HepG2 (cell line): Measurements from ENCODE around the gene TMEM86B. TPM values are rescaled to one million over a fixed set of nuclear protein-coding genes. Genes with fewer than 3 reads are reported as not detected.

Experiments
- CCDC6 ChIP-seq: sonication (generic); formaldehyde crosslinking; IDR thresholded peaks from 2 replicates; pipeline ENCODE4 v1.8.1; 2022; ENCODE audit warnings: mild to moderate bottlenecking, missing genetic modification reagents, moderate library complexity
- CHD2 ChIP-seq: IDR thresholded peaks from 2 replicates; pipeline ENCODE4 v1.6.1; 2011; ENCODE audit warnings: low read depth, low read length, improper control_type of control experiment
- CHD4 ChIP-seq: fragments of 200-600 bp; sonication (generic); IDR thresholded peaks from 2 replicates; pipeline ENCODE4 v1.7.0; 2017; ENCODE audit warnings: mild to moderate bottlenecking, low read length, borderline replicate concordance
- FOSL2 ChIP-seq: sonication (generic); formaldehyde crosslinking; IDR thresholded peaks from 2 replicates; pipeline ENCODE4 v1.4.0; 2020; ENCODE audit warnings: missing genetic modification reagents
- IKZF1 ChIP-seq: fragments of 450-650 bp; IDR thresholded peaks from 2 replicates; pipeline ENCODE4 v1.7.1; 2016
- KDM5B ChIP-seq: sonication (generic); formaldehyde crosslinking; IDR thresholded peaks from 2 replicates; pipeline ENCODE4 v1.4.0; 2020; ENCODE audit warnings: missing genetic modification reagents, mild to moderate bottlenecking, borderline replicate concordance
- PHF20 ChIP-seq: sonication (generic); formaldehyde crosslinking; IDR thresholded peaks from 2 replicates; pipeline ENCODE4 v1.5.0; 2020; ENCODE audit warnings: mild to moderate bottlenecking, missing genetic modification reagents
- PLRG1 ChIP-seq: fragments of 450-650 bp; conservative IDR thresholded peaks from 2 replicates; pipeline ENCODE4 v1.6.1; 2016
- SMYD3 ChIP-seq: sonication (generic); formaldehyde crosslinking; IDR thresholded peaks from 2 replicates; pipeline ENCODE4 v1.8.1; 2023; ENCODE audit warnings: mild to moderate bottlenecking, missing genetic modification reagents
- TARDBP ChIP-seq: sonication (generic); formaldehyde crosslinking; IDR thresholded peaks from 2 replicates; pipeline ENCODE4 v1.8.0; 2022; ENCODE audit warnings: mild to moderate bottlenecking, missing genetic modification reagents
- TEAD2 ChIP-seq: sonication (generic); formaldehyde crosslinking; IDR thresholded peaks from 2 replicates; pipeline ENCODE4 v1.9.0; 2021; ENCODE audit warnings: missing genetic modification reagents
- ZNF263 ChIP-seq: sonication (generic); formaldehyde crosslinking; IDR thresholded peaks from 2 replicates; pipeline ENCODE4 v1.4.0; 2020; ENCODE audit warnings: missing genetic modification reagents
- ZNF292 ChIP-seq: sonication (generic); formaldehyde crosslinking; IDR thresholded peaks from 2 replicates; pipeline ENCODE4 v1.8.1; 2022; ENCODE audit warnings: mild to moderate bottlenecking, low read depth, missing genetic modification reagents, borderline replicate concordance
- ZNF615 ChIP-seq: sonication (generic); formaldehyde crosslinking; IDR thresholded peaks from 2 replicates; pipeline ENCODE4 v1.5.0; 2020; ENCODE audit warnings: mild to moderate bottlenecking, missing genetic modification reagents, borderline replicate concordance
- ZNF660 ChIP-seq: sonication (generic); formaldehyde crosslinking; IDR thresholded peaks from 2 replicates; pipeline ENCODE4 v1.5.1; 2020; ENCODE audit warnings: mild to moderate bottlenecking, low read depth, missing genetic modification reagents, borderline replicate concordance
- ZNF678 ChIP-seq: sonication (generic); formaldehyde crosslinking; IDR thresholded peaks from 2 replicates; pipeline ENCODE4 v1.4.0; 2020; ENCODE audit warnings: mild to moderate bottlenecking, missing genetic modification reagents
- polyA plus RNA-seq, 8 experiments: library from polyadenylated mRNA; depleted of rRNA in 3 of 8; stranded (reverse) in 7 of 8; unstranded in 1 of 8; fragments of >200 nt; fragmentation: Illumina TruSeq in 4 of 8; extraction: Trizol in 4 of 8; gene quantifications; 2 replicates each; pipeline versions ENCODE4 v1.2.1 to v1.2.3, GENCODE V29; 2011 to 2016; ENCODE audit warnings: low read depth in 4 of 8, missing spikeins in 1 of 8, mixed read lengths in 1 of 8; ENCODE audit not compliant: insufficient read depth in 1 of 8
- total RNA-seq, 5 experiments: library from RNA; depleted of rRNA; stranded (reverse); fragments of >200 nt; fragmentation: Illumina TruSeq; extraction: Trizol; gene quantifications; 2 replicates each; pipeline ENCODE4 v1.2.3, GENCODE V29; 2016; ENCODE audit warnings: low read depth in 1 of 5
- TF ChIP-seq, protein P1 (sequence below): sonication (generic); formaldehyde crosslinking; IDR thresholded peaks from 2 replicates; pipeline ENCODE4 v1.4.0; 2020; ENCODE audit warnings: missing genetic modification reagents, borderline replicate concordance
- TF ChIP-seq, protein P2 (sequence below): IDR thresholded peaks from 2 replicates; pipeline ENCODE4 v1.6.1; 2016; ENCODE audit warnings: low read depth, control low read depth
- TF ChIP-seq, protein P3 (sequence below): sonication (generic); formaldehyde crosslinking; IDR thresholded peaks from 2 replicates; pipeline ENCODE4 v1.4.0; 2020; ENCODE audit warnings: missing genetic modification reagents
- TF ChIP-seq, protein P4 (sequence below): sonication (generic); formaldehyde crosslinking; IDR thresholded peaks from 2 replicates; pipeline ENCODE4 v1.4.0; 2020; ENCODE audit warnings: mild to moderate bottlenecking, low read depth, missing genetic modification reagents
- TF ChIP-seq, protein P5 (sequence below): sonication (generic); formaldehyde crosslinking; IDR thresholded peaks from 2 replicates; pipeline ENCODE4 v1.4.0; 2020; ENCODE audit warnings: missing genetic modification reagents

Gene TMEM86B
- total and polyA plus RNA-seq, 2 of the 13 experiments (the other 11 are each of a cell fraction or from before 2014, with no cell fraction given): 7.7 to 9.6 TPM

DNA sequence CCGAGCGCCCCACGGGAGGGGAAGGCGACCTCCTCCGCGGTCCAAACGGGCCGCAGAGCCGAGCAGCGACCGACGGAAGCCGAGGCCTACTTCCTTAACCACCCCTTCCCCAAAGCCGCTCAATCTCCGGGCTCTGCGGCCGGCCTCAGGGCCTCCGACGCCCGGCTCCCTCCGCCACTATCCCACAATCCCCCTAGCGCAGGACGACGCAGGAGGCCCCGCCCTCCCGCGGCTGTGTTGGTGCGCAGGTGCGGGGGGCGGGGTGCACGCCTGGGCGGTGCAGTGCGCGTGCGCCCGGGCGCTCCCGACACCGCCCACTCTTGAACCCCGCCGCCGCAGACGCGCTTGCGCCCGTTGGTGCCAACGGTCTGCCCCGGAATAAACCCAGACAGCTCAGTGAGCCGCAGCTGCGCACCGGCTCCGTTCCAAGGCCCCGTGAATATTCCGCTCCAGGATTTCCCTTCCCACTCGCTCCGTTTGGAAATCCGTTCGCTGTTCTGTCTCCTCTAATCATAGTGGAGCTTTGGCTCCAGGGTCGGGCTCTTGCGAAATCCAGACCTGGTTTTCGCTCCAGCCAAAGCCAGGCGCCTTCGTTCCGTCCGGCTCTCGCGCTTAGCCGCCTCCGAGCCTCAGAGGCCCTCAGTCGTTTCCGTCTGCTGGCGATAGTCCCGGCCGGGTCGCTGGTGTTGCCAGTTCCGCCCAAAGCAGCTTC, 30.4 kb upstream of the TMEM86B start, which contains the start of gene PPP6R1 (continued):
- no peak for TF ChIP-seq CHD4
- TF ChIP-seq ZNF678 (CRISPR knock-in tag): no peak
- peak; percentile 42; the same call in 1 of the 2 replicates for TF ChIP-seq ZNF292 (CRISPR knock-in tag)
- peak; percentile 32; the same call in 1 of the 2 replicates for TF ChIP-seq KDM5B (CRISPR knock-in tag)
- TF ChIP-seq PHF20 (CRISPR knock-in tag): no peak; the same call in 1 of the 2 replicates
- no peak for TF ChIP-seq IKZF1
- no peak for TF ChIP-seq ZNF615 (CRISPR knock-in tag)
- no peak for TF ChIP-seq ZNF263 (CRISPR knock-in tag)
- TF ChIP-seq FOSL2 (CRISPR knock-in tag): peak; percentile 83
- TF ChIP-seq TEAD2 (CRISPR knock-in tag): no peak
- TF ChIP-seq, protein P1, sequence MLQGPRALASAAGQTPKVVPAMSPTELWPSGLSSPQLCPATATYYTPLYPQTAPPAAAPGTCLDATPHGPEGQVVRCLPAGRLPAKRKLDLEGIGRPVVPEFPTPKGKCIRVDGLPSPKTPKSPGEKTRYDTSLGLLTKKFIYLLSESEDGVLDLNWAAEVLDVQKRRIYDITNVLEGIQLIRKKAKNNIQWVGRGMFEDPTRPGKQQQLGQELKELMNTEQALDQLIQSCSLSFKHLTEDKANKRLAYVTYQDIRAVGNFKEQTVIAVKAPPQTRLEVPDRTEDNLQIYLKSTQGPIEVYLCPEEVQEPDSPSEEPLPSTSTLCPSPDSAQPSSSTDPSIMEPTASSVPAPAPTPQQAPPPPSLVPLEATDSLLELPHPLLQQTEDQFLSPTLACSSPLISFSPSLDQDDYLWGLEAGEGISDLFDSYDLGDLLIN (CRISPR knock-in tag): no peak
- peak; percentile 82 for TF ChIP-seq CHD2
- TF ChIP-seq, protein P2, sequence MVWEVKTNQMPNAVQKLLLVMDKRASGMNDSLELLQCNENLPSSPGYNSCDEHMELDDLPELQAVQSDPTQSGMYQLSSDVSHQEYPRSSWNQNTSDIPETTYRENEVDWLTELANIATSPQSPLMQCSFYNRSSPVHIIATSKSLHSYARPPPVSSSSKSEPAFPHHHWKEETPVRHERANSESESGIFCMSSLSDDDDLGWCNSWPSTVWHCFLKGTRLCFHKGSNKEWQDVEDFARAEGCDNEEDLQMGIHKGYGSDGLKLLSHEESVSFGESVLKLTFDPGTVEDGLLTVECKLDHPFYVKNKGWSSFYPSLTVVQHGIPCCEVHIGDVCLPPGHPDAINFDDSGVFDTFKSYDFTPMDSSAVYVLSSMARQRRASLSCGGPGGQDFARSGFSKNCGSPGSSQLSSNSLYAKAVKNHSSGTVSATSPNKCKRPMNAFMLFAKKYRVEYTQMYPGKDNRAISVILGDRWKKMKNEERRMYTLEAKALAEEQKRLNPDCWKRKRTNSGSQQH (CRISPR knock-in tag): no peak
- no peak for TF ChIP-seq PLRG1
- TF ChIP-seq, protein P3, sequence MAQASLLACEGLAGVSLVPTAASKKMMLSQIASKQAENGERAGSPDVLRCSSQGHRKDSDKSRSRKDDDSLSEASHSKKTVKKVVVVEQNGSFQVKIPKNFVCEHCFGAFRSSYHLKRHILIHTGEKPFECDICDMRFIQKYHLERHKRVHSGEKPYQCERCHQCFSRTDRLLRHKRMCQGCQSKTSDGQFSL (CRISPR knock-in tag): peak; percentile 51; the same call in 1 of the 2 replicates
- TF ChIP-seq CCDC6 (CRISPR knock-in tag): peak; percentile 78; the same call in 1 of the 2 replicates
- peak; percentile 95 for TF ChIP-seq TARDBP (CRISPR knock-in tag)
- TF ChIP-seq ZNF660 (CRISPR knock-in tag): no peak
- TF ChIP-seq, protein P4, sequence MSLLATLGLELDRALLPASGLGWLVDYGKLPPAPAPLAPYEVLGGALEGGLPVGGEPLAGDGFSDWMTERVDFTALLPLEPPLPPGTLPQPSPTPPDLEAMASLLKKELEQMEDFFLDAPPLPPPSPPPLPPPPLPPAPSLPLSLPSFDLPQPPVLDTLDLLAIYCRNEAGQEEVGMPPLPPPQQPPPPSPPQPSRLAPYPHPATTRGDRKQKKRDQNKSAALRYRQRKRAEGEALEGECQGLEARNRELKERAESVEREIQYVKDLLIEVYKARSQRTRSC: no peak
- TF ChIP-seq SMYD3 (CRISPR knock-in tag): peak; percentile 72; the same call in 1 of the 2 replicates
- TF ChIP-seq, protein P5, sequence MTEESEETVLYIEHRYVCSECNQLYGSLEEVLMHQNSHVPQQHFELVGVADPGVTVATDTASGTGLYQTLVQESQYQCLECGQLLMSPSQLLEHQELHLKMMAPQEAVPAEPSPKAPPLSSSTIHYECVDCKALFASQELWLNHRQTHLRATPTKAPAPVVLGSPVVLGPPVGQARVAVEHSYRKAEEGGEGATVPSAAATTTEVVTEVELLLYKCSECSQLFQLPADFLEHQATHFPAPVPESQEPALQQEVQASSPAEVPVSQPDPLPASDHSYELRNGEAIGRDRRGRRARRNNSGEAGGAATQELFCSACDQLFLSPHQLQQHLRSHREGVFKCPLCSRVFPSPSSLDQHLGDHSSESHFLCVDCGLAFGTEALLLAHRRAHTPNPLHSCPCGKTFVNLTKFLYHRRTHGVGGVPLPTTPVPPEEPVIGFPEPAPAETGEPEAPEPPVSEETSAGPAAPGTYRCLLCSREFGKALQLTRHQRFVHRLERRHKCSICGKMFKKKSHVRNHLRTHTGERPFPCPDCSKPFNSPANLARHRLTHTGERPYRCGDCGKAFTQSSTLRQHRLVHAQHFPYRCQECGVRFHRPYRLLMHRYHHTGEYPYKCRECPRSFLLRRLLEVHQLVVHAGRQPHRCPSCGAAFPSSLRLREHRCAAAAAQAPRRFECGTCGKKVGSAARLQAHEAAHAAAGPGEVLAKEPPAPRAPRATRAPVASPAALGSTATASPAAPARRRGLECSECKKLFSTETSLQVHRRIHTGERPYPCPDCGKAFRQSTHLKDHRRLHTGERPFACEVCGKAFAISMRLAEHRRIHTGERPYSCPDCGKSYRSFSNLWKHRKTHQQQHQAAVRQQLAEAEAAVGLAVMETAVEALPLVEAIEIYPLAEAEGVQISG (CRISPR knock-in tag): peak; percentile 99
